RPMI7951 (cell line): ENCODE measurements around the gene MGRN1. TPM values are rescaled to one million over a fixed set of nuclear protein-coding genes. Genes with fewer than 3 reads are reported as not detected.

Experiments
- DNase-seq: peaks from one replicate; pipeline ENCODE4 v3.0.0-alpha.2; 2012; ENCODE audit warnings: low read depth
- total RNA-seq: library from RNA; depleted of rRNA; stranded (reverse); fragments of >200 nt; shearing (Covaris generic); gene quantifications from 2 replicates; pipeline ENCODE4 v1.2.3, GENCODE V29; 2014

Gene MGRN1
- total RNA-seq, 1 experiment from 2014 or later, result 18.3 TPM

- no peak for DNase-seq
These were observed 29.7 kb downstream of the MGRN1 start for GRCh38 chr16:4654011-4654963.

GRCh38 chr16:4654964-4655590 lies 30.5 kb downstream of the MGRN1 start:
- DNase-seq, result no peak

- no peak for DNase-seq
These were observed 31.2 kb downstream of the MGRN1 start for GRCh38 chr16:4655801-4656200.

GRCh38 chr16:4656221-4656620 lies 31.6 kb downstream of the MGRN1 start:
- DNase-seq, result no peak

- DNase-seq, result no peak
These were observed 32.4 kb downstream of the MGRN1 start for GRCh38 chr16:4656695-4657686.

GRCh38 chr16:4659363-4660353 lies 35.0 kb downstream of the MGRN1 start:
- DNase-seq, result no peak

- peak; percentile 62 for DNase-seq
These were observed 35.9 kb downstream of the MGRN1 start for GRCh38 chr16:4660454-4661007.

- peak; percentile 71 for DNase-seq
These were observed 37.0 kb downstream of the MGRN1 start for GRCh38 chr16:4661661-4662060.

GRCh38 chr16:4663465-4663776 lies 38.8 kb downstream of the MGRN1 start:
- DNase-seq, result peak; percentile 52

GRCh38 chr16:4663777-4664465 lies 39.3 kb downstream of the MGRN1 start:
- no peak for DNase-seq

GRCh38 chr16:4664538-4665418 lies 40.2 kb downstream of the MGRN1 start:
- no peak for DNase-seq

- DNase-seq, result no peak
These were observed 42.0 kb downstream of the MGRN1 start for GRCh38 chr16:4666537-4667202.

- no peak for DNase-seq
These were observed 42.8 kb downstream of the MGRN1 start for GRCh38 chr16:4667203-4667963.

GRCh38 chr16:4668313-4668960 lies 43.8 kb downstream of the MGRN1 start:
- DNase-seq, result no peak

GRCh38 chr16:4673387-4674046 lies 48.9 kb downstream of the MGRN1 start:
- no peak for DNase-seq

- DNase-seq, result no peak
These were observed 50.4 kb downstream of the MGRN1 start for GRCh38 chr16:4674926-4675530.
